HCT116 (cell line): Measurements from ENCODE around the gene PRCD. TPM values are rescaled to one million over a fixed set of nuclear protein-coding genes. Genes with fewer than 3 reads are reported as not detected.

Experiments
- ATAC-seq: fragments of 200-7000 bp; cut with Tn5 transposase; 2 replicates; pipeline ENCODE4 v1.9.1; 2020; ENCODE audit warnings: mild to moderate bottlenecking, moderate library complexity
- Bru-seq: library from RNA; stranded (reverse); fragments of 400-500 nt; gene quantifications from one replicate; lab custom pipeline; 2021; lab: Mats Ljungman, UMichigan
- BruChase-seq, 2 experiments: library from RNA; stranded (reverse); fragments of 400-500 nt; gene quantifications; one replicate each; lab custom pipeline; 2021; lab: Mats Ljungman, UMichigan
- BruUV-seq: library from RNA; stranded (reverse); fragments of 400-500 nt; replicated peaks from 2 replicates; lab custom pipeline; 2021; lab: Mats Ljungman, UMichigan
- CTCF ChIA-PET: fragments of 300-600 bp; sonication (Branson Sonifier 250); formaldehyde crosslinking; loops from one replicate; lab custom pipeline; 2021; ENCODE audit warnings: antibody characterized with exemption; lab: Charles Lee
- POLR2A ChIA-PET: fragments of 300-600, 350-600 bp; sonication (Branson Sonifier 250); formaldehyde crosslinking; loops from one replicate; lab custom pipeline; 2021; ENCODE audit warnings: antibody characterized with exemption; lab: Charles Lee
- RAD21 ChIA-PET, 2 experiments: fragments of 300-600 bp; sonication (Branson Sonifier 250); formaldehyde crosslinking; loops; one replicate each; lab custom pipeline; 2023; ENCODE audit warnings: low total read pairs in 2 of 2; ENCODE audit not compliant: uncharacterized antibody in 2 of 2, unreplicated experiment in 2 of 2, low non-redundant PET in 1 of 2; lab: Charles Lee
- DNase-seq: peaks from one replicate; pipeline ENCODE4 v3.0.0-alpha.2; 2010; ENCODE audit warnings: low read depth, low spot score
- H2AFZ ChIP-seq: fragments of 200-600 bp; shearing (Covaris generic), sonication (generic); 2 replicates; pipeline ENCODE4 v1.6.1; 2017; ENCODE audit warnings: low read depth, mixed run types, mixed read lengths, antibody characterized with exemption, low read length; ENCODE audit not compliant: poor library complexity, severe bottlenecking
- H3K27ac ChIP-seq: 2 replicates; pipeline ENCODE4 v1.5.1; 2012; ENCODE audit warnings: low read depth, low read length
- H3K27me3 ChIP-seq: fragments of 200-600 bp; sonication (generic); 2 replicates; pipeline ENCODE4 v1.6.1; 2016; ENCODE audit warnings: mixed run types, low read length, mixed read lengths; ENCODE audit not compliant: insufficient read depth
- H3K36me3 ChIP-seq, 2 experiments: fragments of 200-500 bp in 1 of 2; fragments of 200-600 bp in 1 of 2; sonication (Bioruptor generic) in 1 of 2; sonication (generic) in 1 of 2; 2 replicates each; pipeline versions ENCODE4 v1.5.1 to v1.6.1; 2014 to 2016; ENCODE audit warnings: low read length in 2 of 2, inconsistent platforms in 1 of 2, mixed read lengths in 1 of 2, mixed run types in 1 of 2; ENCODE audit not compliant: insufficient read depth in 2 of 2, control insufficient read depth in 1 of 2
- H3K4me1 ChIP-seq, 2 experiments: fragments of 200-600 bp in 1 of 2; sonication (generic) in 1 of 2; 2 replicates each; pipeline versions ENCODE4 v1.5.1 to v1.6.1; 2012 to 2017; ENCODE audit warnings: low read length in 2 of 2, inconsistent platforms in 1 of 2, mild to moderate bottlenecking in 1 of 2, mixed read lengths in 1 of 2, mixed run types in 1 of 2, moderate library complexity in 1 of 2; ENCODE audit not compliant: insufficient read depth in 2 of 2, control insufficient read depth in 1 of 2
- H3K4me2 ChIP-seq: fragments of 200-600 bp; sonication (generic); 2 replicates; pipeline ENCODE4 v1.6.1; 2017; ENCODE audit warnings: mixed run types, low read length, mixed read lengths
- H3K4me3 ChIP-seq, 2 experiments: fragments of 200-600 bp in 1 of 2; sonication (generic) in 1 of 2; replicated peaks in 1 of 2; 2 replicates each; pipeline ENCODE4 v1.5.1; 2011 to 2016; ENCODE audit warnings: low read length in 2 of 2, control low read depth in 1 of 2, low read depth in 1 of 2, mild to moderate bottlenecking in 1 of 2, mixed read lengths in 1 of 2, mixed run types in 1 of 2
- H3K79me2 ChIP-seq: fragments of 200-600 bp; sonication (generic); 2 replicates; pipeline ENCODE4 v1.6.1; 2017; ENCODE audit warnings: mild to moderate bottlenecking, mixed run types, low read length, moderate library complexity, mixed read lengths; ENCODE audit not compliant: insufficient read depth
- H3K9ac ChIP-seq: fragments of 200-600 bp; sonication (generic); 2 replicates; pipeline ENCODE4 v1.6.1; 2016; ENCODE audit warnings: low read length, mixed read lengths
- H3K9me2 ChIP-seq: fragments of 200-600 bp; sonication (generic), shearing (Covaris generic); 2 replicates; pipeline ENCODE4 v1.6.1; 2017; ENCODE audit warnings: mixed run types, mild to moderate bottlenecking, moderate library complexity; ENCODE audit not compliant: insufficient read depth
- H3K9me3 ChIP-seq, 2 experiments: fragments of 200-500 bp in 1 of 2; fragments of 200-600 bp in 1 of 2; sonication (Bioruptor generic) in 1 of 2; sonication (generic) in 1 of 2; 2 replicates each; pipeline ENCODE4 v1.6.1; 2014 to 2017; ENCODE audit warnings: low read length in 2 of 2, mixed read lengths in 2 of 2, inconsistent platforms in 1 of 2, low read depth in 1 of 2, mild to moderate bottlenecking in 1 of 2, mixed run types in 1 of 2, moderate library complexity in 1 of 2; ENCODE audit not compliant: control insufficient read depth in 1 of 2, insufficient read depth in 1 of 2
- H4K20me1 ChIP-seq: fragments of 200-600 bp; sonication (generic), shearing (Covaris generic); 2 replicates; pipeline ENCODE4 v1.6.1; 2017; ENCODE audit warnings: mixed run types, mild to moderate bottlenecking, moderate library complexity; ENCODE audit not compliant: insufficient read depth
- ZFX ChIP-seq: fragments of 450-650 bp; IDR thresholded peaks from 2 replicates; pipeline ENCODE4 v1.6.1; 2017
- intact Hi-C: fragments of 100-400 bp; cut with micrococcal nuclease; formaldehyde crosslinking; loops from 2 replicates; pipeline ENCODE4 v1.10.0; 2022
- long read RNA-seq: library from polyadenylated mRNA; unstranded; transcript quantifications from one replicate; pipeline ENCODE4 v2.0.0, GENCODE V29; 2021; ENCODE audit not compliant: unreplicated experiment
- polyA plus RNA-seq: library from polyadenylated mRNA; unstranded; fragments of >200 nt; gene quantifications from 2 replicates; pipeline ENCODE4 v1.2.1, GENCODE V29; 2012; ENCODE audit warnings: missing spikeins
- total RNA-seq: library from RNA; stranded (reverse); gene quantifications from one replicate; pipeline ENCODE4 v1.2.1, GENCODE V29; 2021; ENCODE audit not compliant: unreplicated experiment
- TF ChIP-seq, protein P1 (sequence below), 3 experiments: fragments of 200-600 bp in 1 of 3; sonication (generic) in 1 of 3; IDR thresholded peaks in 2 of 3; conservative IDR thresholded peaks in 1 of 3; 2 replicates each; pipeline ENCODE4 v1.5.1; 2012 to 2017; ENCODE audit warnings: low read depth in 2 of 3, low read length in 2 of 3, antibody characterized with exemption in 1 of 3, borderline replicate concordance in 1 of 3, control low read depth in 1 of 3, mild to moderate bottlenecking in 1 of 3, mixed read lengths in 1 of 3, mixed run types in 1 of 3, moderate library complexity in 1 of 3; ENCODE audit not compliant: insufficient read depth in 1 of 3

The PRCD gene, protein sequence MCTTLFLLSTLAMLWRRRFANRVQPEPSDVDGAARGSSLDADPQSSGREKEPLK
- total RNA-seq, result not detected
- 0.39 and 0.62 TPM in 2 replicates for polyA plus RNA-seq
- Bru-seq, nascent RNA, result percentile 17 among the genes with signal in this experiment
- not detected for BruChase-seq, experiment 1, labeled RNA remaining after a 6-hour chase
- percentile 5 among the genes with signal in this experiment for BruChase-seq, experiment 2, labeled RNA remaining after a 2-hour chase
- long read RNA-seq, partial matches to known transcripts, result 0 of 2 reads
- long read RNA-seq, other reads (novel, unspliced or antisense), result 2 of 2 reads

DNA sequence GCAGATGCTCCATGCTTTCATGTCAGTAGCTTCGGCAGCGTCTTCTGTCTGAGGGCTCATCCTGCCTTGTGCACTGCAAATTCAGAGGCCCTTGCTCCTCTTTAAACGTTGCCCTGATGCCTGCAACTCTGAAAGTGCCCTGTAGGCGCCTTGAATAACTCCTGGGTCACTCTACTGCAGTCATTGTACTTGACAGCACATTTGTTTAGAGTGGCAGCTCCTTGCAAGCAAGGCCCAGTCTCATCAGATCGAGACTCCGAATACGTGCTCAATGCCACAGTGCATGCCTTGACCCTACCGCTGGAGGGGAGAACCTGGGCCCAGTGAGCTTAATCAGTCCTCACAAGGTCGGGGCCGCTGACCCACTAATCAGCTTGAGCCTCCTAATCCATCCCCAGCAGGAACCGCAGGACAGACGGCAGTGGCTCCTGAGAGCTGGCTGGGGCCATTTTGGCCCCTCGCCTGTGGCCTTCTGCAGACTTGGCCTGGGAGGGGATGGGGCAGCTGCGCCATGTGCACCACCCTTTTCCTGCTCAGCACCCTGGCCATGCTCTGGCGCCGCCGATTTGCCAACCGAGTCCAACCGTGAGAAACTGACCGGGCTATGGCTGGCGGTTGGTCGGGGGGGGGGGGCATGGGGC, at the start of gene PRCD:
PRCD (plus strand) TSS at position 414 of the 641 bp plus-strand sequence; CDS start at position 512, 98 bp downstream.
- ChIA-PET POLR2A (interaction anchor here (0.6 to 1.7 kb wide), 6 partner anchors 17 to 599 kb away, joined by 3 to 8 read pairs (median 3); partner anchors contain the start of gene FBF1), RAD21 (interaction anchor here in 1 of 2 experiments (1.3 kb wide), 1 partner anchor 11 kb away, joined by 4 read pairs; no protein-coding TSS in a partner anchor), CTCF (interaction anchor here (1.3 to 2.7 kb wide), 8 partner anchors 11 to 174 kb away, joined by 3 to 18 read pairs (median 8); no protein-coding TSS in a partner anchor)
- H3K9me2 ChIP-seq, result no peaks in the 10 kb centered on the region
- intact Hi-C loops, result no loop called here
- DNase-seq (no peak), ATAC-seq (no peak)
- H3K9me3 ChIP-seq, result no peaks in the 10 kb centered on the region
- no peaks in the 10 kb centered on the region for H3K79me2 ChIP-seq
- peak within 1 kb of the TSS; percentile 67 for H3K9ac ChIP-seq
- H4K20me1 ChIP-seq, result no peaks in the 10 kb centered on the region
- no peaks in the 10 kb centered on the region for H3K27me3 ChIP-seq
- no peak within 1 kb of the TSS for H2AFZ ChIP-seq
- H3K4me1 ChIP-seq, result peaks cover 8 to 16% of the 10 kb centered on the region in 2 experiments
- H3K4me2 ChIP-seq, result peak within 1 kb of the TSS; percentile 86
- peak within 1 kb of the TSS; percentile 61 for H3K27ac ChIP-seq
- TF ChIP-seq ZFX, result no peak
- TF ChIP-seq, protein P1, sequence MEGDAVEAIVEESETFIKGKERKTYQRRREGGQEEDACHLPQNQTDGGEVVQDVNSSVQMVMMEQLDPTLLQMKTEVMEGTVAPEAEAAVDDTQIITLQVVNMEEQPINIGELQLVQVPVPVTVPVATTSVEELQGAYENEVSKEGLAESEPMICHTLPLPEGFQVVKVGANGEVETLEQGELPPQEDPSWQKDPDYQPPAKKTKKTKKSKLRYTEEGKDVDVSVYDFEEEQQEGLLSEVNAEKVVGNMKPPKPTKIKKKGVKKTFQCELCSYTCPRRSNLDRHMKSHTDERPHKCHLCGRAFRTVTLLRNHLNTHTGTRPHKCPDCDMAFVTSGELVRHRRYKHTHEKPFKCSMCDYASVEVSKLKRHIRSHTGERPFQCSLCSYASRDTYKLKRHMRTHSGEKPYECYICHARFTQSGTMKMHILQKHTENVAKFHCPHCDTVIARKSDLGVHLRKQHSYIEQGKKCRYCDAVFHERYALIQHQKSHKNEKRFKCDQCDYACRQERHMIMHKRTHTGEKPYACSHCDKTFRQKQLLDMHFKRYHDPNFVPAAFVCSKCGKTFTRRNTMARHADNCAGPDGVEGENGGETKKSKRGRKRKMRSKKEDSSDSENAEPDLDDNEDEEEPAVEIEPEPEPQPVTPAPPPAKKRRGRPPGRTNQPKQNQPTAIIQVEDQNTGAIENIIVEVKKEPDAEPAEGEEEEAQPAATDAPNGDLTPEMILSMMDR (IDR thresholded peaks at IDR 0.05 in 2 of 3, conservative IDR thresholded peaks at IDR 0.05 in 1 of 3; ENCODE audit: borderline replicate concordance in 1 of 3, insufficient read depth in 1 of 3, low read depth in 2 of 3, low read length in 2 of 3), result peak in 2 of 3 experiments; percentile 12 to 17; a peak in 3 of 6 replicates
- H3K36me3 ChIP-seq, result no peaks in the 10 kb centered on the region
- peak within 1 kb of the TSS; percentile 51 to 57 for H3K4me3 ChIP-seq
- BruUV-seq, result no TSS peak
